HL-60 (cell line): Measurements from ENCODE around the gene PRKAR1B.

Source experiments
- DNase-seq, 2 experiments: peaks; one replicate each; pipeline ENCODE4 v3.0.0-alpha.2; 2010 to 2020; ENCODE audit warnings: low read depth in 1 of 2, low spot score in 1 of 2
- H3K27ac ChIP-seq: fragments of 250-450 bp; sonication (Bioruptor Pico); replicated peaks from 2 replicates; pipeline ENCODE4 v1.5.1; 2020; ENCODE audit warnings: mild to moderate bottlenecking, moderate library complexity
- H3K27me3 ChIP-seq: fragments of 250-450 bp; sonication (Bioruptor Pico); 2 replicates; pipeline ENCODE4 v1.5.1; 2021; ENCODE audit warnings: mild to moderate bottlenecking, moderate library complexity; ENCODE audit not compliant: insufficient read depth, poor library complexity, severe bottlenecking
- H3K4me3 ChIP-seq: replicated peaks from 2 replicates; pipeline ENCODE4 v1.5.1; 2011; ENCODE audit warnings: mild to moderate bottlenecking, control low read depth, low read length; ENCODE audit not compliant: insufficient read depth
- CTCF ChIP-seq: IDR thresholded peaks from one replicate; pipeline ENCODE4 v1.5.1; 2011; ENCODE audit warnings: low read length, control low read depth, inconsistent platforms; ENCODE audit not compliant: insufficient read depth
- GABPA ChIP-seq: IDR thresholded peaks from 2 replicates; pipeline ENCODE4 v1.6.1; 2012; ENCODE audit warnings: low read depth
- POLR2AphosphoS5 ChIP-seq: IDR thresholded peaks from 2 replicates; pipeline ENCODE4 v1.6.1; 2012; ENCODE audit warnings: low read depth
- SPI1 ChIP-seq: IDR thresholded peaks from 2 replicates; pipeline ENCODE4 v1.6.1; 2012; ENCODE audit warnings: low read depth, mild to moderate bottlenecking, borderline replicate concordance
- TF ChIP-seq, protein P1 (sequence below): IDR thresholded peaks from 2 replicates; pipeline ENCODE4 v1.6.1; 2012; ENCODE audit warnings: low read depth; ENCODE audit not compliant: insufficient replicate concordance

Gene PRKAR1B

DNA sequence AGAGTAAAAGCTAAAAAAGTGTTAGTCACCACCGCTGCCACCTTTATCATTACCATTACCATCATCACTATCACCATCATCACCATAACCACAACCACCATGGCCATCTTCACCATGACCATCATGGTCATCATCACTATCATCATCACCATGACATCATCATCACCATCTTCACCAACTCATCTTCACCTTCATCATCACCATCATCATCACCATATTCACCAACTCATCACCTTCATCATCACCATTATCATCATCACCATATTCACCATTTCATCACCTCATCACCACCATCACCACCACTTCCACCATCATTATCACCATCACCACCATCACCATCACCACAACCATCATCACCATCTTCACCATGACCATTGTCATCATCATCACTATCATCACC, 161.0 kb downstream of the PRKAR1B start:
- H3K27ac ChIP-seq, result no peak overlapping the region
- no peak for DNase-seq
- no peaks in the 10 kb centered on the region for H3K27me3 ChIP-seq
- TF ChIP-seq POLR2AphosphoS5 (no peak), SPI1 (no peak), GABPA (no peak), CTCF (no peak)
- TF ChIP-seq, protein P1, sequence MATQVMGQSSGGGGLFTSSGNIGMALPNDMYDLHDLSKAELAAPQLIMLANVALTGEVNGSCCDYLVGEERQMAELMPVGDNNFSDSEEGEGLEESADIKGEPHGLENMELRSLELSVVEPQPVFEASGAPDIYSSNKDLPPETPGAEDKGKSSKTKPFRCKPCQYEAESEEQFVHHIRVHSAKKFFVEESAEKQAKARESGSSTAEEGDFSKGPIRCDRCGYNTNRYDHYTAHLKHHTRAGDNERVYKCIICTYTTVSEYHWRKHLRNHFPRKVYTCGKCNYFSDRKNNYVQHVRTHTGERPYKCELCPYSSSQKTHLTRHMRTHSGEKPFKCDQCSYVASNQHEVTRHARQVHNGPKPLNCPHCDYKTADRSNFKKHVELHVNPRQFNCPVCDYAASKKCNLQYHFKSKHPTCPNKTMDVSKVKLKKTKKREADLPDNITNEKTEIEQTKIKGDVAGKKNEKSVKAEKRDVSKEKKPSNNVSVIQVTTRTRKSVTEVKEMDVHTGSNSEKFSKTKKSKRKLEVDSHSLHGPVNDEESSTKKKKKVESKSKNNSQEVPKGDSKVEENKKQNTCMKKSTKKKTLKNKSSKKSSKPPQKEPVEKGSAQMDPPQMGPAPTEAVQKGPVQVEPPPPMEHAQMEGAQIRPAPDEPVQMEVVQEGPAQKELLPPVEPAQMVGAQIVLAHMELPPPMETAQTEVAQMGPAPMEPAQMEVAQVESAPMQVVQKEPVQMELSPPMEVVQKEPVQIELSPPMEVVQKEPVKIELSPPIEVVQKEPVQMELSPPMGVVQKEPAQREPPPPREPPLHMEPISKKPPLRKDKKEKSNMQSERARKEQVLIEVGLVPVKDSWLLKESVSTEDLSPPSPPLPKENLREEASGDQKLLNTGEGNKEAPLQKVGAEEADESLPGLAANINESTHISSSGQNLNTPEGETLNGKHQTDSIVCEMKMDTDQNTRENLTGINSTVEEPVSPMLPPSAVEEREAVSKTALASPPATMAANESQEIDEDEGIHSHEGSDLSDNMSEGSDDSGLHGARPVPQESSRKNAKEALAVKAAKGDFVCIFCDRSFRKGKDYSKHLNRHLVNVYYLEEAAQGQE, result no peak
- no peak overlapping the region for H3K4me3 ChIP-seq

GRCh38 chr7:564176-564865, 162.8 kb downstream of the PRKAR1B start:
- Histone ChIP-seq H3K27ac (no peak overlapping the region), H3K4me3 (no peak overlapping the region), H3K27me3 (no peaks in the 10 kb centered on the region)
- no peak for DNase-seq
- TF ChIP-seq, protein P1, result no peak
- TF ChIP-seq POLR2AphosphoS5 (no peak), CTCF (no peak), SPI1 (no peak), GABPA (no peak)

- Histone ChIP-seq H3K27me3 (no peaks in the 10 kb centered on the region), H3K27ac (no peak overlapping the region), H3K4me3 (no peak overlapping the region)
- DNase-seq, result no peak
- TF ChIP-seq, protein P1, result no peak
- TF ChIP-seq POLR2AphosphoS5 (no peak), SPI1 (no peak), GABPA (no peak), CTCF (no peak)
These were observed 163.4 kb downstream of the PRKAR1B start for GRCh38 chr7:563629-564170.
